GM19193 (cell line): ENCODE measurements around the gene HCRTR2.

Experiments
- POLR2A ChIP-seq: IDR thresholded peaks from 4 replicates; pipeline ENCODE4 v1.6.1; 2011; ENCODE audit not compliant: insufficient read depth, insufficient read length; ENCODE audit errors: extremely low read depth

The HCRTR2 gene

GRCh38 chr6:55184782-55185530, 10.6 kb downstream of the HCRTR2 start:
- no peak for TF ChIP-seq POLR2A

- TF ChIP-seq POLR2A, result no peak
Measured at GRCh38 chr6:55198715-55199114, 24.4 kb downstream of the HCRTR2 start.

GRCh38 chr6:55199239-55199638, 24.9 kb downstream of the HCRTR2 start:
- no peak for TF ChIP-seq POLR2A

GRCh38 chr6:55208478-55209458, 34.5 kb downstream of the HCRTR2 start:
- no peak for TF ChIP-seq POLR2A

- TF ChIP-seq POLR2A, result no peak
Measured at GRCh38 chr6:55210952-55211351, 36.6 kb downstream of the HCRTR2 start.

GRCh38 chr6:55212156-55212555, 37.8 kb downstream of the HCRTR2 start:
- no peak for TF ChIP-seq POLR2A

- no peak for TF ChIP-seq POLR2A
Measured at GRCh38 chr6:55220961-55221360, 46.6 kb downstream of the HCRTR2 start.

GRCh38 chr6:55227862-55228261, 53.5 kb downstream of the HCRTR2 start:
- TF ChIP-seq POLR2A, result no peak

- no peak for TF ChIP-seq POLR2A
Measured at GRCh38 chr6:55239099-55239498, 64.8 kb downstream of the HCRTR2 start.

GRCh38 chr6:55250400-55250799, 76.1 kb downstream of the HCRTR2 start:
- no peak for TF ChIP-seq POLR2A

GRCh38 chr6:55255113-55255512, 80.8 kb downstream of the HCRTR2 start:
- no peak for TF ChIP-seq POLR2A

- TF ChIP-seq POLR2A, result no peak
Measured at GRCh38 chr6:55260181-55260580, 85.9 kb downstream of the HCRTR2 start.

GRCh38 chr6:55265409-55266114, 91.2 kb downstream of the HCRTR2 start:
- TF ChIP-seq POLR2A, result no peak

- no peak for TF ChIP-seq POLR2A
Measured at GRCh38 chr6:55266896-55267295, 92.6 kb downstream of the HCRTR2 start.
